SW 1271 (cell line): Measurements from ENCODE around the gene ANOS1.
A peak's percentile ranks its signal among the peaks of the same experiment; 100 is the strongest.
"Not testable (repeated sequence)": the region's sequence is repeated elsewhere in the genome, so short reads cannot be mapped to it uniquely, and the experiment has no call there.

Experiments used
- DNase-seq, 2 experiments: peaks; one replicate each; lab custom pipeline; 2025; lab: John Stamatoyannopoulos, UW

ANOS1 gene

DNA sequence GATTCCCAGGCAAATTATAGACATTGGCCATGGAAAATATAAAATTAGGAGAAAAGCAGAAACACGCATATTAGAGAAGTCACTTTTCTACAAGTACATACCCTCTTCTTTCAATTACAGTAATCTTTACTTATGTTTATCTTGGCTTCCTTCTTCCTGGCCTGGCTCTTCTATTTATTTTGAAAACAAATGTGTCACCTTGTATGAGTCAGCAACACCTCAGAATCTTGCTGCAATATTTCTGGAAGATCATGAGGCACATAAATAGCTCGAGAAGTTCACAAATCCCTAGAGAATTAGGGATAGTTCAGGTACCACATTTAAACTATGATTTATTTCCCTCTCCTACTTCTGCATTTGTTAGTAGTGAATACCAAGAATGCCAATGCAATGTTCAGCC, 124.6 kb downstream of the ANOS1 start:
- DNase-seq, result peak in 1 of 2 experiments; percentile 2

DNA sequence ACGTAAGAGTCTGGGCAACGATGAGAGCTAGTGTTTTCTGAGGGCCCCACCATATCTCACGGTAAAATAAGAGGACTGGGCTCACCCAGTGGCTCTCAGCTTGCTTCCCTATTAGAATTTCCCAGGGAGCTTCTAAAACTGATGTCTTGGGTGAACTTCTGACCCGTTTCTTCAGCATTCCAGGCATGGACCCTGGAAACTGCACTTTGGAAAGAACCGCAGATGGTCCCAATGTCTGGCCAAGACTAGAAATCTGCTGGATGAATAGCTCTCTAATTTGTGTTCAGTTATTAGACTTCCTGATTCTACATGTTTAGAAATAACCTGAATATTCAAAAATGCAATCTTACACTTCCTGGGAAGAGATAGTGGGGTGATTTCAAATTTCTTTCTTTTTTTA, 127.8 kb downstream of the ANOS1 start:
- no peak for DNase-seq

DNA sequence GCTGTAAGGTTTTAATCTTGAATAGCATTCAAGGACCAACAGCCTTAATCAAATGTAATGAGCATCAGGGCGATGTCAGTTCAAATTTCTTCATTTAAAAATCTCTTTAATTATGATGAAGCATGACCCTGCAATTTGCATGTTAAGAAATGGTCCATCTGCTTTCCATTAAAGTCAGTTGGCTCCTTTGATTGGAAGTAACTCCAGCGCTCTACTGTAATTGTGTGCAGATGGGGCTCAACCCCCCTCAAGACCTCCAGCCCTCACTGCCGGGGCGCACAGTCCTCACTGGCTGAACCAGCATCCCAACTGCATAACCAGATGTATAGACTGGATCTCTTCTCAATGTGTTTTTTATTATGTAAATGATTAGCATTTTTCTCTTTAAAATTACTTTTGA, 140.4 kb downstream of the ANOS1 start:
- no peak for DNase-seq

DNA sequence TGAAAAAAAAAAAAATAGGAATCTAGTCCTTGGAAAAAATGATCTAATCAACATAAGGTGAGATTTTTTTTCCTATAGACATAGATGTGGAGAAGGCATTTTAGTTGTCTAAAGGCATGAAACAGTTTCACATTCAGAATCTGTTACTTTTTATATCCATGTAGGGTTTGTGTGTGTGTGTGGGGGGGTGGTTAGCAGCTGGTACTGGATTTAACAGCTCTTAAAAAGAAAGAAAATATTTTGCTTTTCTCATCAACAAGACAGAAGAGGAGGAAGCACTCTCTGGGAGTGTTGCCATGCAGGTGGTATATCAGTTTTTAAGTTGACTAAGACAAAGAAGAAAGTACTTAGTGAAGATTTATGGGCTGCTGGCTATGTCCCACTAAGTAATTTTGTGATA, 145.0 kb downstream of the ANOS1 start:
- DNase-seq, result no peak

DNA sequence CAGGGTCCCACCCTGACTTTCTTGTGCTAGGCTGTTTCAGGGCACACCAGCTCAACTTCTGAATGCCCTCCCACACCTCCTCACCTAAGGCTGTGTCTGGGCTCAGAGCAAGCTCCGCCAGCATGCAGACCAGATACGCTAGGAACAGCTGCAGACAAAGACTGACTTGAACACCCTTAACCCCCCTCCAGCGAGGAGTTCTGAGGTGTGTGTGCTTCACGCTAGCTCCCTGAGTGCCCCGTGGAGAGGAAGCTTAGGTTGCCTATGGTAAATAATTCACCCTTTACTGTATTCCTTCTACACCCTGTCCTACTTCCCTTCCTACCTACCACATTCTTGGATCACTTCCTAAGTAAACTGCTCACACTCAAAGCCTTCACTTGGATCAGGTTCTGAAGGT, 152.3 kb downstream of the ANOS1 start:
- DNase-seq, result no peak

DNA sequence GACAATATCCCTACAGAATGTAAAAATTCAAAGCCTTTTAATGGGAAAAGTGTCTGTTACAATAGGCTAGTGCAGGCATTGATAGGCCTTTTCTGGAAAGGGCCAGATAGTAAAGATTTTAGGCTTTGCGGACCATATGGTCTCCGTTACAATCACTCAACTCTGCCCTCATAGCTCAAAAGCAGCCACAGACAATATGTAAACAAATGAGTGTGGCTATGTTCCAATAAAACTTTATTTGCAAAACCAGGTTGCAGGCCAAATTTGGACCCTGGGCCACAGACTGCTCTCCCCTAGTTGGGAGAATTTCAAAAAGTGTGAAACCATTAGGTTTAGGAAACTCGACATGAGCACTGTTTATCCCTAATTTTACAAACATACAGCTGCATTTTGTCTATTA, 155.1 kb downstream of the ANOS1 start:
- DNase-seq, result no peak

- DNase-seq, result no peak
These were observed 166.2 kb downstream of the ANOS1 start for GRCh38 chrX:8565729-8566128.

GRCh38 chrX:8548446-8548845, 183.5 kb downstream of the ANOS1 start:
- no peak for DNase-seq

GRCh38 chrX:8546715-8547114, 185.2 kb downstream of the ANOS1 start:
- no peak for DNase-seq

DNA sequence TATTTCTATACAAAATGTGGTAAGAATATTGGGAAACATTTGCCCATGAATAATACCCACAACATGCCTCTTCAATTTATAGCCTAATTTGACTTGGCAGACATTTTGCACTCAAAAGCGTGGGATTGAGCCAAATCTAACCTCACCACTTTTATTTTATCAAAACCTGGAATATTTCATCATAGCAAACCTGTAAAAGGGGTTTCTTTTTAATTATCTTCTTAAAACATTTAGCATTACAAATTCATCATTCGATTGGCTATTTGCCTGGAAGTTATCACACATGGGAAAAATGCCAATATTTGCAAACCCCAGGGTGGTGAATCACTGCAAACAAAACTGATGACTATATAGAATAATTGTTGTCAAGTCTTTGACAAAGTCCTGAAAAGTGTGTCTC, 211.1 kb downstream of the ANOS1 start:
- DNase-seq, result no peak

- DNase-seq, result no peak
These were observed 211.8 kb downstream of the ANOS1 start for GRCh38 chrX:8520178-8520577.

DNA sequence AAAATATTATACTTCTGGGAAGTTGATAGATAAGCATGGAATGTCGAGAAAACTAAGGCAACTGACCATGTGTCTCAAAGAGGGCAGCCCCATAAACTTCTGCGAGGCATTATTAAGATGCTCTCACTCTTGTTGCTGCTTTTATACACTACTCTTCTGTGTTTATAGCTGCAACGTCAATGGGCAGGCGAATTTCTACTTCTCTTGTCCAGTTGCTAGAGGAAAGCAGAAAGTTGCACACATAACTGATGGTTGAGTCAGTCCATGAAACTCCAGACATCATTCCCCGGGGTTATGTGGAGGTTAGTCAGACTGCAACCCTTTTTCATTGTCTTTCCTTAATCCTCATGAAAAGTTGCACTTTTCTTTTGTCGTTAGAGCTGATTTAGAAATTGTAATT, 227.5 kb downstream of the ANOS1 start:
- DNase-seq, result peak in 1 of 2 experiments; percentile 12

- DNase-seq, result not testable (repeated sequence)
These were observed 229.8 kb downstream of the ANOS1 start for GRCh38 chrX:8502101-8502500.

- no peak for DNase-seq
These were observed 231.7 kb downstream of the ANOS1 start for GRCh38 chrX:8500203-8500602.

DNA sequence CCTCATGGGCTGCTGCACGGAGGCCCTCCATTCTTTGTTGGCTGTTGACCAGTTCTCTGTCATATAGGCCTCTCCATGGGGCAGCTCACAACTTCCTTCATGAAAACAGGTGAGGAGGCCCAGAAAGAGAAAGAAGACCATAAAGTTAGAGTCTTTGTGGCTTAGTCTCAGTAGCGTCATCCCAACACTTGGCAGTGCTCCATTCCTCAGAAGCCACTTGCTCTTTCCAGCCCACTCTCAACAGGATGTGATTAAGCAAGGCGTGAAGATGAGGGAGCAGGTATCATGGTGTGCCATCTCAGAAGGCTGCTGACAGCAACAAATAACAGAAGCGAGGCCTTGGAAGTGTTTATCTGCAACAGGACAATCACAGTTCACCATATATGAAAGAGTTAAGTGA, 236.9 kb downstream of the ANOS1 start:
- DNase-seq, result not testable (repeated sequence)

- DNase-seq, result no peak
These were observed 247.5 kb downstream of the ANOS1 start for GRCh38 chrX:8484360-8484949.
